HepG2 (cell line): ENCODE results near the gene GPHN. TPM values are rescaled to one million over a fixed set of nuclear protein-coding genes. Genes with fewer than 3 reads are reported as not detected.

Experiments
- AGO2 ChIP-seq: fragments of 200-400 bp; formaldehyde crosslinking; optimal IDR thresholded peaks from 2 replicates; pipeline ENCODE3; 2017; ENCODE audit warnings: mild to moderate bottlenecking, low read depth, low read length, moderate library complexity
- ASH2L ChIP-seq: fragments of 300-600, 200-600 bp; sonication (generic); IDR thresholded peaks from 2 replicates; pipeline ENCODE4 v1.7.0; 2017; ENCODE audit warnings: low read depth, mild to moderate bottlenecking, moderate library complexity, mixed read lengths, low read length; ENCODE audit not compliant: insufficient read length
- BRF2 ChIP-seq: sonication (generic); formaldehyde crosslinking; IDR thresholded peaks from 2 replicates; pipeline ENCODE4 v1.8.1; 2022; ENCODE audit warnings: mild to moderate bottlenecking, missing genetic modification reagents
- CEBPG ChIP-seq: IDR thresholded peaks from 2 replicates; pipeline ENCODE4 v1.6.1; 2016
- DMAP1 ChIP-seq: IDR thresholded peaks from 2 replicates; pipeline ENCODE4 v1.6.1; 2016
- EHMT2 ChIP-seq: fragments of 200-600 bp; sonication (generic); IDR thresholded peaks from 2 replicates; pipeline ENCODE4 v1.7.0; 2017; ENCODE audit warnings: antibody characterized with exemption, low read depth, low read length, borderline replicate concordance
- GZF1 ChIP-seq: sonication (generic); formaldehyde crosslinking; IDR thresholded peaks from 2 replicates; pipeline ENCODE4 v1.5.1; 2020; ENCODE audit warnings: mild to moderate bottlenecking, missing genetic modification reagents
- HDAC1 ChIP-seq: sonication (generic); formaldehyde crosslinking; IDR thresholded peaks from 2 replicates; pipeline ENCODE4 v1.5.1; 2020; ENCODE audit warnings: mild to moderate bottlenecking, missing genetic modification reagents
- HOXA3 ChIP-seq: sonication (generic); formaldehyde crosslinking; IDR thresholded peaks from 2 replicates; pipeline ENCODE4 v1.5.0; 2020; ENCODE audit warnings: missing genetic modification reagents
- IRX3 ChIP-seq: sonication (generic); formaldehyde crosslinking; IDR thresholded peaks from 2 replicates; pipeline ENCODE4 v1.8.1; 2023; ENCODE audit warnings: mild to moderate bottlenecking, low read depth, missing genetic modification reagents, borderline replicate concordance
- MEIS1 ChIP-seq: sonication (generic); formaldehyde crosslinking; IDR thresholded peaks from 2 replicates; pipeline ENCODE4 v1.9.0; 2021; ENCODE audit warnings: mild to moderate bottlenecking, missing genetic modification reagents, moderate library complexity, borderline replicate concordance
- RFXAP ChIP-seq: sonication (generic); formaldehyde crosslinking; IDR thresholded peaks from 2 replicates; pipeline ENCODE4 v1.4.0; 2020; ENCODE audit warnings: missing genetic modification reagents, borderline replicate concordance
- SIX1 ChIP-seq: sonication (generic); formaldehyde crosslinking; IDR thresholded peaks from 2 replicates; pipeline ENCODE4 v1.4.0; 2020; ENCODE audit warnings: missing genetic modification reagents, borderline replicate concordance
- SP2 ChIP-seq: sonication (generic); formaldehyde crosslinking; IDR thresholded peaks from 2 replicates; pipeline ENCODE4 v1.5.1; 2020; ENCODE audit warnings: mild to moderate bottlenecking, missing genetic modification reagents
- TBL1XR1 ChIP-seq: fragments of 150-350 bp; IDR thresholded peaks from 2 replicates; pipeline ENCODE4 v1.6.1; 2014; ENCODE audit warnings: borderline replicate concordance, low read length; ENCODE audit not compliant: partially characterized antibody
- TRIM22 ChIP-seq: fragments of 450-650 bp; IDR thresholded peaks from 2 replicates; pipeline ENCODE4 v1.6.1; 2017
- YY1 ChIP-seq: IDR thresholded peaks from 2 replicates; pipeline ENCODE4 v1.6.1; 2011; ENCODE audit warnings: low read length, low read depth, moderate library complexity, mild to moderate bottlenecking; ENCODE audit not compliant: insufficient read depth, insufficient replicate concordance
- ZBTB10 ChIP-seq: sonication (generic); formaldehyde crosslinking; IDR thresholded peaks from 2 replicates; pipeline ENCODE4 v1.4.0; 2020; ENCODE audit warnings: missing genetic modification reagents, borderline replicate concordance
- ZBTB7B ChIP-seq: sonication (generic); formaldehyde crosslinking; IDR thresholded peaks from 2 replicates; pipeline ENCODE4 v1.4.0; 2020; ENCODE audit warnings: missing genetic modification reagents
- ZNF160 ChIP-seq: sonication (generic); formaldehyde crosslinking; IDR thresholded peaks from 2 replicates; pipeline ENCODE4 v1.8.0; 2022; ENCODE audit warnings: mild to moderate bottlenecking, inconsistent platforms, missing genetic modification reagents
- ZNF235 ChIP-seq: sonication (generic); formaldehyde crosslinking; IDR thresholded peaks from 2 replicates; pipeline ENCODE4 v1.8.1; 2023; ENCODE audit warnings: mild to moderate bottlenecking, missing genetic modification reagents, borderline replicate concordance
- ZNF382 ChIP-seq: sonication (generic); formaldehyde crosslinking; IDR thresholded peaks from 2 replicates; pipeline ENCODE4 v1.5.0; 2020; ENCODE audit warnings: missing genetic modification reagents, mild to moderate bottlenecking, borderline replicate concordance
- ZNF556 ChIP-seq: sonication (generic); formaldehyde crosslinking; IDR thresholded peaks from 2 replicates; pipeline ENCODE4 v1.4.0; 2020; ENCODE audit warnings: mild to moderate bottlenecking, missing genetic modification reagents, borderline replicate concordance
- ZNF569 ChIP-seq: sonication (generic); formaldehyde crosslinking; IDR thresholded peaks from 2 replicates; pipeline ENCODE4 v1.5.0; 2020; ENCODE audit warnings: mild to moderate bottlenecking, missing genetic modification reagents, moderate library complexity, borderline replicate concordance
- ZNF570 ChIP-seq: sonication (generic); formaldehyde crosslinking; IDR thresholded peaks from 2 replicates; pipeline ENCODE4 v1.4.0; 2020; ENCODE audit warnings: mild to moderate bottlenecking, missing genetic modification reagents, borderline replicate concordance
- ZNF605 ChIP-seq: sonication (generic); formaldehyde crosslinking; IDR thresholded peaks from 2 replicates; pipeline ENCODE4 v1.8.0; 2022; ENCODE audit warnings: mild to moderate bottlenecking, missing genetic modification reagents
- ZNF672 ChIP-seq: sonication (generic); formaldehyde crosslinking; IDR thresholded peaks from 2 replicates; pipeline ENCODE4 v1.8.1; 2022; ENCODE audit warnings: missing genetic modification reagents
- polyA plus RNA-seq, 8 experiments: library from polyadenylated mRNA; depleted of rRNA in 3 of 8; stranded (reverse) in 7 of 8; unstranded in 1 of 8; fragments of >200 nt; fragmentation: Illumina TruSeq in 4 of 8; extraction: Trizol in 4 of 8; gene quantifications; 2 replicates each; pipeline versions ENCODE4 v1.2.1 to v1.2.3, GENCODE V29; 2011 to 2016; ENCODE audit warnings: low read depth in 4 of 8, missing spikeins in 1 of 8, mixed read lengths in 1 of 8; ENCODE audit not compliant: insufficient read depth in 1 of 8
- total RNA-seq, 5 experiments: library from RNA; depleted of rRNA; stranded (reverse); fragments of >200 nt; fragmentation: Illumina TruSeq; extraction: Trizol; gene quantifications; 2 replicates each; pipeline ENCODE4 v1.2.3, GENCODE V29; 2016; ENCODE audit warnings: low read depth in 1 of 5
- TF ChIP-seq, protein P1 (sequence below): sonication (generic); formaldehyde crosslinking; IDR thresholded peaks from 2 replicates; pipeline ENCODE4 v1.8.0; 2022; ENCODE audit warnings: mild to moderate bottlenecking, missing genetic modification reagents, moderate library complexity

GPHN gene
- total and polyA plus RNA-seq, 2 of the 13 experiments (the other 11 are each of a cell fraction or from before 2014, with no cell fraction given): 12.7 to 19.2 TPM

DNA sequence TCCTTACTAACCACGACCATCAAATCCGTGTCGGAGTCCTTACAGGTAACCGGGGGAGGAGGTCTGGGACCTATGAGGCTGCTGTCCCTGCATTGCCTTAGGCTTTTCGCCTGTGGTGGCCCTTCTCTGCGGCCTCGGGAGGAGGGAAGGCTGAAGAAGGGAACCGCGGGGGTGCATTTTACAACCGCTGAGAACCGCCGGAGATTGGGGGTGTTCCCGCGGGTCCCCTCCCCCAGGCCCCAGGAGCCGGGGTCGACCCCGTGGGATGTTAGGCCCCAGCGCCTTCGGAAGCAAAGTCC lies 549 bp downstream of the GPHN start (continued):
- TF ChIP-seq ZNF382 (no peak), ZNF605 (0 out of 2 replicates have a peak, but pooled peaks have one; percentile 28), CEBPG (CRISPR knock-in tag) (no peak), EHMT2 (no peak), ZNF160 (CRISPR knock-in tag) (no peak), ZBTB7B (no peak), BRF2 (no peak), ZNF556 (CRISPR knock-in tag) (no peak), ZBTB10 (no peak), ASH2L (peak; percentile 52), ZNF569 (no peak), YY1 (no peak), TBL1XR1 (no peak), SIX1 (CRISPR knock-in tag) (no peak), AGO2 (peak; percentile 36), RFXAP (no peak), DMAP1 (CRISPR knock-in tag) (no peak), HOXA3 (CRISPR knock-in tag) (no peak), GZF1 (CRISPR knock-in tag) (no peak), HDAC1 (CRISPR knock-in tag) (no peak; the same call in 1 of the 2 replicates), TRIM22 (no peak), ZNF235 (CRISPR knock-in tag) (0 out of 2 replicates have a peak, but pooled peaks have one; percentile 48), ZNF672 (CRISPR knock-in tag) (0 out of 2 replicates have a peak, but pooled peaks have one; percentile 54), MEIS1 (no peak), SP2 (CRISPR knock-in tag) (no peak), ZNF570 (CRISPR knock-in tag) (no peak), IRX3 (CRISPR knock-in tag) (no peak)
- TF ChIP-seq, protein P1, sequence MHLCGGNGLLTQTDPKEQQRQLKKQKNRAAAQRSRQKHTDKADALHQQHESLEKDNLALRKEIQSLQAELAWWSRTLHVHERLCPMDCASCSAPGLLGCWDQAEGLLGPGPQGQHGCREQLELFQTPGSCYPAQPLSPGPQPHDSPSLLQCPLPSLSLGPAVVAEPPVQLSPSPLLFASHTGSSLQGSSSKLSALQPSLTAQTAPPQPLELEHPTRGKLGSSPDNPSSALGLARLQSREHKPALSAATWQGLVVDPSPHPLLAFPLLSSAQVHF (CRISPR knock-in tag): no peak
